LoVo (cell line): ENCODE data around the gene AGAP1.

Experiments used
- DNase-seq: peaks from one replicate; pipeline ENCODE4 v3.0.0-alpha.2; 2016; ENCODE audit warnings: low spot score

Gene AGAP1

DNA sequence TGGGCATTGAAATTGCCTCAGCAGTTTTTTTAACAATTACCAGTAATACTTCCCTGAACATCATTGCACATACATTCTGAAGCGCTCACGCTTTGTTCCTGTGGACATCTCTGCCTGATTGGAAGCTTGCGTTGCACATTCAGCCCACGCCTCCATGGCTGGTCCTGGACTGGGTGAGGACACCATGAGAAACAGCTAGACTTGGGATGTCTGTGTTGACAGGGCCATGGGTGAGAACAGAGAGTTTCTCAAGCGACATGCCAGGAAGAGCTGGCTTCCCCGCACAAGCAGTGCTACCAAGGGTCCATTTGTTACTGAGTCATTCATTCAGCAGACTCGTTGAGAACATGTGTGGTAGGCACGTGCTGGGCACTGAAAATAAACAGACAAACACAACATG, 508.0 kb downstream of the AGAP1 start:
- no peak for DNase-seq

DNA sequence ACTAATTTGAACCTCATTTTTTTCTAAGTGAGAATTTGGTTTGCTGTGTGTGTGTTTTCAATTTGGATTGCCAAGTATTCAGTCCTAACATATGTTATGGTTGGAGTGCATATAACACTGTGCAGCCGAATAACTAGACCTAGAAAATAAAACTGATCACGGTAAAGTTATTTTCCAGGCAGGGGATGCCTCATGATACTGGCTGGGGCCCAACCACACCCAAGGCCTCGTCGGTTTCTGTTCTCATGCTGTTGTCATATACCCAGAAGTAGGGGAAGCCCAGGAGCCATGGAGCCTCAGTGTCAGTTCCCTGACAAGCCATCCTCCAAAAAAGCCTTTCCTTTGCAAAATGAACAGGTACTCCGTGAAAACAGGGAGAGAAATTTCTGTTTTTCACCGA, 514.2 kb downstream of the AGAP1 start:
- no peak for DNase-seq

DNA sequence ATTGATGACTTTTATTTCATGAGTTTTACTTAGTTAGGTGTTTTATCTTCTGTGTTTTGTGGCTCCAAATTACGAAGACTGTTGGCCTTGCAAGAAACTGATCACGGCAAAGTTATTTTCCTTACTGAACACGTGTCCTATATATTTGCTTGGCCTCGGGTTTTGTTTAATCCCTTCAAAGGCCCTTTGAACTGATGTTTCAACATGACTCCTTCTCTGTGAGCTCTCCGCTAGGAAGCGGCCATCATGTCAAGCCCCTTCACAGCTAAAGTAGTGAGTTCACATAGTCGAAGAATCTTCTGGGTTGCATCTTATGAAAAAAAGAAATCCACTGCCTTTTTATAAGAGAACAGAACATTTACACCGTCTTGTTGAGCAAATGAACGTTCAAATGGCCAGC, 515.0 kb downstream of the AGAP1 start:
- DNase-seq: no peak

DNA sequence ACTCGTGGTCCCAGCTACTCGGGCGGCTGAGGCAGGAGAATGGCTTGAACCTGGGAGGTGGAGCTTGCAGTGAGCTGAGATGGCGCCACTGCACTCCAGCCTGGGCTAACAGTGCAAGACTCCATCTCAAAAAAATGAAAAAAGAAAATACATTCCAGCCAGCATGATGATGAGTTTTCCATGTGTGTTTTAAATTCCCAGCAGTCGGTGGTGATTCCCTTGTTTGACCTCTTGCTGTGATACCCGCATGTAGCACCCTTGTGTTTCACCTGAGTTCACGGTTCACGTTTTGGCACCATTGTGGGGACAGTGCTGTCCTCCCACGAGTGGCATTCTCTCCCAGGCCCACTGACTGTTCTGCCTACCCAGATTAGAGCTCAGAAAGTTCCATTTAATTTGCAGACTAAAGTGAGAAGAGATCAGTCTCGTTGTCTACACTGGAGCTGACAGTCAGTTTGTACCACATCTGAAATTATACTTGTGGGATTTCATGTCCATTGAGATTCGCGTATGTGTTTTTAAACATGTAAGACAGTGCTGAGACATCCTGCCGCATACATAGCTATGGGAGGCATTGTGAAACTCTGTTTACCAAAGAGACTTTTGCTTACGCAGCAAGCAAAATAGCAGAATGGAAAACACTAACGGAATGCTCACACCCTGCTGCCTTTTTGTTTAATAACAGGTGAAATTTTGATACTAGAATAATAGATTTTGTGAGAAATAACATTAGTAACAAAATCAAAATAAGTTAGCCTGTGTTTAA, 517.3 kb downstream of the AGAP1 start:
- no peak for DNase-seq

DNA sequence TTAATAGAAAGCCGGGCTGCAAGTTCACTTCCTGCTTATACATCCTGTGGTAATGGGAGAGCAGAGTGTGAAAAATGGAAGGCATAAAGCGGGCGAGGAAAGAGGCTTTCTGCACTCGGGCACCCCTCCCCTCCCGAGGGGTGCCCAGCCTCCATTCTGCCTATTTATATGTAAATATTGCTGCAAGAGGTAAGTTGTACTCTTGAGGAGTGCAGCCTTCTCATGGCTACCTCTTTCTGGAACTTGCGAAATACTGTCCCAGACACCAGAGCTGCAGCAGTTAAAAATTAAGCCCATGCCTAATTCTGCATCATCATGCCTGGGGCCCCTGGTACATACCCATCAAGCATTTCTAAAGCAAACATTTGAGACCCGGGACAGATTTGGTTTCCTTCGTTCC, 518.3 kb downstream of the AGAP1 start:
- DNase-seq: no peak

DNA sequence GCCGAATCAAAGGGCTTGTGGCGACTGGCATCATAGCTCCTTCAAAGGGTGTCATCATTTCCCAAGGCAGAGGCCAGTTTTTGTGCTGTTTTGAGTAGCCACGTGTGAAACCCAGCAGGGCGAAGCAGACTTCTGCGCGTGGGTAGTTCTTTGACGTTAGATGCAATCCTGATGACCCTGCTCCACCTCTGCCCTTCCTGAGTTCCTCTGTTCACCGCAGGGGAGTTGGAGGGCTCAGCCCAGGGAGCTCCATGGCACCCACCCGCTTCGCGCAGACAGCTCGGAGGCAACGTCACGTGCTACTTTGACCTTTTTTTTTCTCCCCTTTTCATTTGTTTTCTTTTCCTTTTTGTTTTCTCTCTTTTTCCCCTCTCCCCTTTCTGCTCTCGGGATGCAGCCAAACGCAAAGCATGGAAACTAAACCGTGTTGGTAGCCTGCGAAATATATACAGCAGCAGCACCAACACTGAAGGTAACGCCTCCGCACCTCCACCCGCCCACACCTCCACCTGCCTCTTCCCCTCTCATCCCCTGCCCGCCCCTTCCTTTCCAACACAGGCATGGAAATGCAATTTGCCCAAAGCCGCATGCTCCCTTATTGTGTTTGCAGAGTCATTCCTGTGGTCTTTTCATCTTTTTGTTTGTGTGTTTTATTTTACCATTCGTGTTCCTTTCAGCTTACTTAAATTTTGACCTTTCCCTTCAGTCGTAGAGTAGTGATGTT, 520.7 kb downstream of the AGAP1 start:
- DNase-seq: no peak

DNA sequence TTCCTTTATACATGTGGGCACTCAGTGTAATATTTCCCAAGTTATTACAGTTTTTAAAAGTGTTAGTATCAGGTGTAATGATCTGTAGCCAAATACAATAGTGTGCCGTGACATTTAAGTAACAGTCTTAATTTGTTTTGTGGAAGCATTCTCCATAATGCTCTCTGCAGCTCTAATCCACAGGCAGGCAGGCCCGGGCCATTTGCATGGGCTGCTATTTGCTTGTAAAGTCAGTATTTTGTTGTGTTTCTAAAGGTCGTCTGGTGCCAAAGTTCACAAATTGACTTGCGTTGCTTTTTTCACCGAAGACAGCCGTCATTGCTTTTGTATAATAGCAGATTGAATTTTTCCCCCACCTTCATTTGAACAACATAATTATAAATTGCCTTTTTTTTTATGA, 521.3 kb downstream of the AGAP1 start:
- no peak for DNase-seq

DNA sequence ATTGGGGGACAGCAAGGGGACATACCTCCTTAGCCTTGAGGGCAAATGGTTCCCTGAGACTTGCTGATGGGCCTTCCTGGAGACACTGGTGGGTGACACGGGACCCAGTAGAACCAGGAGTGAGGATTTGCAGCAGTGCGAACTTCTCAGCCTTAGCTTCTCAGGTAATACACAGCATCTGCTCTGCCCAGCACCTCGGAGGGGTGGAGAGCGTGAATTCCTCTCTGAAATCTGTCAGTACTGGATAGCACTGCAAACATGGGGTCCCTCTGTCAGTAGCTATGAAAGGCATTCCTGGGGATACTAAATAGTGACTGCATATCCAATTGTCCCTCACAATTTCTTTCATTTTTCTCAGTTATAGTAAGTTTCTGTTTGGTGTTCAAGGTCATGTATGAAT, 522.7 kb downstream of the AGAP1 start:
- DNase-seq: no peak

DNA sequence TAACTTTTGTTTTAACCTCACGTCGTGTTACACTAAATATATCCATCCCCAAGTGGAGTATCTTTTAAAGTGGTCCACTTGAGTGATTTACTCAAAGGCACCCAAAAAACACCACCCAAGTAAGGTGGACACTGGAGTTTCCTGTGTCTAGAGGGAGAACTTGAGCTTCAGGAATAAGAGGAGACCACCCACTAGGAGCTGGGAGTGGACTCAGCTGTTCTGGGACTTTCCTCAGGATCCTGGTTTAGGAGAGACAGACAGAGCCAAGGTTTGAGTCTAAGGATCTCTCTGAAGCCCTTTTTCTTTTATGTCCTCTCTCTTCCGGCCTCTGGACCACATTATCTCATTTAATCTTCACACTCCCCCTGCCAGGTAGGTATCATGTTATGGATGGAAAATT, 523.6 kb downstream of the AGAP1 start:
- no peak for DNase-seq

DNA sequence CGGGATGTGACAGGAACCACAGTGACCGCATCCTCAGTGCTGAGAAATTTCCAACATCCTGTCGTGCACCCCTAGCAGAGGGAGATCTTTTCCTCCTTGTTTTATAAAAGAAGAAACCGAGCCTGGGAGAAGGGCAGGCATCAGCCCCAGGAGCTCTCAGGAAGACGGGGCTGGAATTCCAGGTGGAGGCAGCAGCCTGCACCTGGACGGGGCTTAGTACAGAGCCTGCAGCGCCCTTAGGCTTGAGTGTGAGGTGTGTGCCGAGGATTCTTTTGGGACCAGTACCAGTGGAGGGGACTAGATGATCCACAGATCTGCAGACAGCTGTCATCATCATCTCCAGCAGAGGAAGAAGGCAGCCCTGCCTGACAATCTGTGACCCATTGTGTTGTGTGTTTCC, 525.6 kb downstream of the AGAP1 start:
- no peak for DNase-seq

DNA sequence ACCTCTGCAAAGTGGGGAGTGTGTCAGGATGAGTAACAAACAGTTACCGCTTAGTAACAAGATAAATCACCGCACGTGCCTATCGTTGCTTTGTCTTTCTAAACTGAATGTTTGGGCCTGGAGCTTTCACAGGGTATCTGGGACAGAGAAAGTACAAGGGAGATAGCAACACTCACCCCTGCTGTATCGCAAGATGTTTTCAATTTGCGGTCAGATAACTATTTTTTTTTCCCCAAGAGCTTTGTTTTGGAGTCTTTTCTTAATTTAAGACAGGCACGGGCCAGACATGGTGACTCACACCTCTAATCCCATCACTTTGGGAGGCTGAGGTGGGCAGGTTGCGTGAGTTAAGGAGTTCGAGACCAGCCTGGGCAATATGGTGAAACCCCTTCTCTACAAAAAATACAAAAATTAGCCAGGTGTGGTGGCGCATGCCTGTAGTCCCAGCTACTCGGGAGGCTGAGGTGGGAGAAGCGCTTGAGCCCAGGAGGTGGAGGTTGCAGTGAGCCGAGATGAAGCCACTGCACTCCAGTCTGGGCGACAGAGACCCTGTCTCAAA, 527.7 kb downstream of the AGAP1 start:
- no peak for DNase-seq

DNA sequence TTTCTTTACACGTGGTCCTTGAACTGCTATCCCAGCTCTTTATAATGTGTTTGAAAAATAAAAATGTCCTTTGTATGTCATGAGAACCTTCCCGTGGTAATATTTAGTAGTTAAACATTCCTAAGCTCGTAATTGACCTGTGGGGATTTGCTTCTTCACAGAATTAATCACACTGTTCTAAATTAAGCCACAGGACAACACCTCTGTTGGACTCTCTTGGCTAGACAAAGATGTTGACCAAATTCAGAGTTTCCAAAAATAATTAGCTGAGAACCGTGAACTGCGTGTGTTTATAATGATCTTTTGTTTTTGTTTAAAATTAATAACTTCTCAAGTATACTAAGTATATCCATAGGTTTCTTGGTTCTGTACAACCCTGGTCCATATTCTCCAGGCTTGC, 528.3 kb downstream of the AGAP1 start:
- no peak for DNase-seq

DNA sequence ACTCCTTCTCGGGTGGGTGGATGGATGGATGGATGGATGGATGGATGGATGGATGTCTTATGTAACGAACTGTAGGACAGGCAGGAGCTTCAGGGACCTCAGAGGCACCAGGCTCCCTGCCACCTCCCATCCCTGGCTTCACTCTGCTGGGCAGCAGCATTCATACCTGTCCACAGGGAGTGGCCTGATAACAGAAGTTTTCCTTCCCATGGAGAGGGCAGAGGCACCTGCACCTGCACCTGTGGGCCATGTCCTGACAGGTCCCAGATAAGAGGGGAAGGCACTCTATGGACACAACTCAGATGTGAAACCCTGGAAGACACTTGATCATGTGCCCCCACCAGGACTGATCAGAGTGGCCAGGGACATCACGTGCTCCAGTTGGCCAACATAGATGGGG, 532.0 kb downstream of the AGAP1 start:
- no peak for DNase-seq

DNA sequence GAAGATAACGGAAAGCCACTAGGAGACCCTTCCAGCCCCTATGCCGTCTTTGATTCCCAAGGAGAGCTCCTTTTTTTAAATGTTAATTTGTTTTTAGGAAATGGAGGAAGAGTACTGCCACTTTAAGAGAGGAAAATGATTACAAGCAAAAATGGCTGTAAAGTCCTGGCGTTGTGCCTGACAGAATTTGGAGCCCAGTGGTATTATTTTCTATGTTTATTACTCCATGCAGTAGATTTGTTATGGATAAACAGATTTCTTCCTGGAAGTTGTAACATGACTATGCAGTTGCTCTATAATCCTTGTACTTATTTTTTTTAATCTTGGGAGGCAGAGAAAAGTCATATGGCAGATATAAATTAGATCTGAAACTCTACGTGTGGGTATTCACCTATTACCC, 533.0 kb downstream of the AGAP1 start:
- no peak for DNase-seq

DNA sequence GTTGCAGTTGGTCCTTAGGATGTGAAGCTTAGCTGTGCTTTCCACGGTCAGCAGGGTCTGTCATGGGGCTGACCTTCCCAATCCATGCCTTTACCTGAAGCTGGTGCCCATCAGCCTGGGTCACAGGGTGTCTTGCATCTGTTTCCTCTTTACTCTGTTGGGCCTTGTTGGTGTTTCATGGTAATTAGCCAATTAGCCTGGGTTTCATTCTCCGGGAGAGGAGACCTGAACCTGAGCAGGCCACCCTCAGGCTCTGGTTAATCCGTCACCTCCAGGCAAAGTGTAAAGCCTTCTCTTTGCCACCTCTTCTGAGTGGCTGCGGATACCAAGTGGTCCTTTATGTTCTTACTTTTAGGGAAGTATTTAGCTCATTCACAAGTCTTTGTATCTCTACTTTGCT, 534.2 kb downstream of the AGAP1 start:
- DNase-seq: no peak

DNA sequence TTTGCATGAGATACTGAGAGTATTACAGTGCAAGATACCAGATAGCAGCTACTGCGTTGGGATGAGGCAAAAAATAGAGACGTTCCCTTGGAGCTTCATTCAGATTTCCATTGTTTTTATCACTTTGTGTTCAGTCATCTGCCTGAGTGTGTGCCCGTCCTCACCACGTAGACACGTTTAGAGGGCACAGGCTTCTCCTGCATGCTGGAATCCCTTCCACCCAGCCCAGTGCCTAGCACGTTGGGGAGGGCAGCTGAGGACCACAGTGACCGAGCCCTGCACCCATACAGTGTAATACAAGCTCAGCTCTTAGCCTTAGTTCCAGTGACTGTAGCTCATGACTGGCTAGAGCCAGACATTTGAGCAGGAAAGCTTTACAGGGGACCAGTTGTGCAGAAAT, 539.6 kb downstream of the AGAP1 start:
- DNase-seq: no peak

DNA sequence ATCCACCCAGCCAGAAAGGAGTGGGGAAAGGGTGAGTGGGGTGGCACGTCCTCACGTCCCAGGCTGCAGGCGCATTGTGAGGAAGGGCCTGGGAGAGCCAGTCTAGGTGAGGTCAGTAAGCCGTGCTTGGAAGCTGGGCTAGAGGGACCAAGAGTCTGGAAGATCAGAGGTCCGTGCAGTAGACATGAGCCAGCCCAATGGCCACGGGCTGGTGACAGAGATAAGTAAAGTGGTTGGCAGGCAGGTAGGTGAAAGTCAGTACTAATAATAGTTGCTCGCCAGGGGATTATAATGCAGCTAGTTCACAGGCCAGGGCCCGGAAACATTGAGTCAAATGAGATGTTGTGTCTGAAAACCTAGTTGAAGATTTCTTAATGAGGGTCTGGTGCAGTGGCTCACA, 541.1 kb downstream of the AGAP1 start:
- no peak for DNase-seq

DNA sequence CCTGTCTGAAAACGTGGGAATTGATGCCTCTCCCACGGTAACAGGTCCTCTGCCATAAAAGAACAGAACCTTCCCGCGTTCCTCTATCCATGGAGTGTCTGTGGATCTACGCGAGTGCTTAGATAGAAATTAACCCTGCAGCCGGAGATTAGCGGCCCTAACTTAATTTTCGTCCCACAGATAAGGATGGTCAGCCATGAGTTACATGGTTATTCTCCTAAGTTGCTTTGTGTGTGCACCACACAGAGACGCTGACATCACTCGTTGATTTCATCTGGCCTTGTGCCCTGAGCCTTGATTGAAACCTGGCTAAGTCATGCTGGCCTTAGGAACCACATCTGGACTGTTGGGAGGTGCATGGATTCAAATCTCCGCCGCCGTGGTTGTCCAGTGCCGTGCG, 542.2 kb downstream of the AGAP1 start:
- DNase-seq: no peak

DNA sequence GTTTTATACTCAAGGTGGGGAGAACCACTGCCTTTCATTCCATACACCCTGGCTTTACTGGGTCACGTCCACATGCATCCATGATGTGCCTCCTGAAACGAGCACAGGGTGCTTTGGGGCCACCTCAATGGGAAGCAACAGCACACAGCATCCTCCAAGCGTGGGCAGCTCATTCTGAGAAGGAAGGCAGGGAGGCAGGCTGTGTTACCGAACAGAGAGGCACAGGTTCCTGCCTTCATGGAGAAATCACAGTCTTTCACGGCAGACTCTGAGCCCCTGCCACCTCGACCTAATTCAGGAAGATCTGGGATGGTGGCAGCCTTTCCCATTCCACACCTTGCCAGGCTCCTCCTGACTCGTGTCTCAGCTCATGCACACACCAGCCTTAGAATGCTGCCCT, 544.3 kb downstream of the AGAP1 start:
- DNase-seq: no peak

DNA sequence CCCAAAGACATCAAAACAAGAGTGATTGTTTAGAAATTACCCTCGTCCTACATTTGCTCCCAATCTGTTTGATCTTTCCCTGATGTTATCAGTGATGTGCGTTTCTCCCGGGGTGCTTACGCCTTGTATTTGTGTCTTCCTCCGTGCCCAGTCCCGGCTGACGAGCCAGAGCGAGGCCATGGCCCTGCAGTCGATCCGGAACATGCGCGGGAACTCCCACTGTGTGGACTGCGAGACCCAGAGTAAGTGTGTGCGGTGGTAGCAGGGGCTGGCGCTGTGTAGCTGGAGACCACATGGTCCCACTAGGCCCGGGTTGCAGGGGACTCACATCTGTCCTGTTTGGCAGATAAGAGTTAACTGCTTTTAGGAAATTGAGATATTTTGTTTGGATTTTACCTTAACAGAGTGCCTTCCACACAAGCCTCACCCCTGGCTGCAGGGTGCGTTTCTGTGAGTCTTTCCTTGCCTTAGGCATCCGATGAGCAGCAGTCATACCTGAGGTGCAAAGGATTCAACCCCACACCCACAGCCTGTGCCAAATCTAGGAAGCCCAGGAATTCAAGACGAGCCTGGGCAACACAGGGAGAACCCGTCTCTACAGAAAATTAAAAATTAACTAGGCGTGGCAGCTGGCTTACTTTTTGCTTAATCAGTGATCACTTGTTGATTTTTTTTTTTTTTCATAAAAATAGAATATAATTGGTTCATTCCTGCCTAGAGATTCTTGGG, 546.9 kb downstream of the AGAP1 start:
- DNase-seq: no peak

DNA sequence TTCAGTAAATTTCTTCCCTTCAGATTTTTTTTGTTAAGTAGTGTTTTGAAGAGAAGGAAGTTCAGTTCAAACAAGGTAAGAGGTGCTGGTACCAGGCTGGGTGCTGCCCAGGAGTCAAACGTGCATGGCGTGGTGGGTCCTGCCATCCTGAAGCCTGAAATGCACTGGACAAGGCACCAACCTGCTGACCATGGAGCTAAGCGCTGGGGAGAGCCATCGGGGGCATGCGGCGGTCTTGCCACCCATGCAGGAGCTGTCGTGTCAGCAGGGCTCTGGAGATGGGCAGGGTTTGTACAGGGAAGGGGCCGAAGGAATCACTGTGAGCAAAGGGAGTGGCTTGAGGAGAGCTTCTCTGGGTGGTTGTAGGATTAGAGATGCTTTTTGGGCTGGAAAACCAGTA, 547.8 kb downstream of the AGAP1 start:
- no peak for DNase-seq

DNA sequence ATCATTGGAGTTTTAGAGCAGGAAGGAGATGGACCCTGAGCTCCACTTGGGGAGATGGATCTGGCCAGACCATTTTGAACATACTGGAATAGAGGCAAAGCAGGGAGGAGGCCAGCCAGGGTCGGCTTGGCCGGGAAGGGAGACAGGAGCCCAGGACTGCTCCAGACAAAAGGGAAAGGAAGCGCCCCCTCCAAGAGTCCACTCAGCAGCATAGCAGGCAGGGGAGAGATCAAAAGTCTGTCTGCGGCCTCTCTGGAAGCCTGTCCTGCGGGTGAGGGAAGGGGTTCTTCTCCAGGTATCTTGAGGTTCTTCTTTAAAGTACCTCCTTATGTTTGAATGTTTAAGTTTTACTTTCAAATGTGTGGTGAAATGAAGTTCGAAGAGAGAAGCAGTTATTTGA, 548.2 kb downstream of the AGAP1 start:
- no peak for DNase-seq

DNA sequence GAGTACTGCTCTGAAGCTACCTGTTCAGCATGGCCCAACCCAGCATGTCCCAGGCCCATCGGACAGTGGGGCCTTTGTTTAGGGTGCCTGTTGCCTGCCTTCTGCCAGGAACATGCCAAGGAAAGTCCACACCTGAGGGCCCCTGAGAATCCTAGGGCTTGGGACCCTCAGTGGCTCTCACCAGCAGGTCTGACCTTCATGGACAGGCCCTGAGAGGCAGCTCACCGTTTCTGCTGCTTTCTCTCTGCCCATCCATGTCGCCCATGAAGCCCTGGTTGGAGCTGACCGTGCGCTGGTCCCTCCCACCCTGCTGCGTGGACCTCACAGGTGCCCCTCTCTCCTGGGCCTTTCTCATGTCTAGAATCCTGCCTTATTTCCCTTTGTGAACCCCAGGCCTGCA, 550.3 kb downstream of the AGAP1 start:
- no peak for DNase-seq
